ENCODE data around the gene SPTB. TPM values are rescaled to one million over a fixed set of nuclear protein-coding genes. Genes with fewer than 3 reads are reported as not detected.

SPTB gene
- total and polyA plus RNA-seq, 10 of the 15 experiments (the other 5 are each of a cell fraction or from before 2014, with no cell fraction given) = under 0.01 to 0.04 (median 0.02) TPM; not detected in 4

DNA sequence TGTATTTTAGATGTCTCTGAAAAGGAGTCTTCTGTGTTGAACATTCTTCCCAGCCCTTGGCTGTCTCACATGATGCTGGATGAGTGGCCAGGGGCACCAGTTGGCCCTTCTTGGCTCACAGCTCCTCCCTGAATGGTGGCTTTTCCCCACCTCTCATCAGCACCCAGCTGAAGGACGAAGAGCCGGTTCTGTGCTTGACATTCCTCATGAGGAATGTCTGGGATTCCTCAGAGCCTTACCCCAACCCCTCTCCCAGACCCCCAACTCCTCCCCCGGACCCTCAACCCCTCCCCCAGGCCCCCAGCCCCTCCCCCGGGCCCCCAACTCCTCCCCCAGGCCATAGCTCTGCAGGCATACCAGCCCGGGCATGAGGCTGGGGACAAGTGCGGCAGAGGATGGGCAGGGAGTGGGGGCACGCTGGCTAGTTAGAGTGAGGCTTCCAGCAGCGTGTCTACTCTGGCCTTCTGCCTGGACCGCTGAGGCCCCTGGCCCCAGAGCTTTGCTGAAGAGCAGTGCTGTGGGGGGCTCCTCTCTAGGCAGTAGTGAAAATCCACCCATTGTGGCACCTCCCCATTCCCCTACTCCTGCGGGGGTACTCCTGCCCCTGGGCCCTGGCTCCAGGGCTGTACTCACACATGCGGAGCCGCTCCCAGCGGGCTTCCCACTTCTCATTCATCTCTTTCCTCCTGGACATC is 111.2 kb downstream of the SPTB start:
- FAIRE-seq (no peak), DNase-seq (ENCODE audit: low read depth, low spot score) (no peak), ATAC-seq (no peak)
- no TSS peak for BruUV-seq (replicated peaks)
- no peak overlapping the region for H3K4me2 ChIP-seq (ENCODE audit: control insufficient read depth, insufficient read depth)
- H3K4me1 ChIP-seq (ENCODE audit: control insufficient read depth, insufficient read depth, low read length) = no peaks in the 10 kb centered on the region
- SMC1A ChIA-PET (ENCODE audit: uncharacterized antibody, unreplicated experiment) = interaction anchor here (0.6 to 1.1 kb wide), 4 partner anchors 47 to 228 kb away, joined by 3 to 4 read pairs (median 3); partner anchors contain the start of gene HSPA2
- H3K79me2 ChIP-seq (ENCODE audit: control insufficient read depth, insufficient read depth, low read length) = no peaks in the 10 kb centered on the region
- TF ChIP-seq CHD2 (IDR thresholded peaks at IDR 0.05; ENCODE audit: borderline replicate concordance, low read depth, low read length) (no peak), GABPA (IDR thresholded peaks at IDR 0.05; ENCODE audit: low read depth) (no peak), CUX1 (IDR thresholded peaks at IDR 0.05; ENCODE audit: insufficient replicate concordance, low read depth, low read length) (no peak), ZNF274 (IDR thresholded peaks at IDR 0.05; ENCODE audit: insufficient read depth, insufficient read length) (no peak), ESRRA (IDR thresholded peaks at IDR 0.05; ENCODE audit: low read length) (no peak), FOS (IDR thresholded peaks at IDR 0.05; ENCODE audit: borderline replicate concordance, extremely low read depth, insufficient read length) (no peak), CREB1 (IDR thresholded peaks at IDR 0.05; ENCODE audit: low read depth) (no peak), CBFB (IDR thresholded peaks at IDR 0.05; ENCODE audit: low read depth) (no peak), SMARCA5 (IDR thresholded peaks at IDR 0.05) (no peak), NBN (IDR thresholded peaks at IDR 0.05) (no peak)
- TF ChIP-seq, protein P1, sequence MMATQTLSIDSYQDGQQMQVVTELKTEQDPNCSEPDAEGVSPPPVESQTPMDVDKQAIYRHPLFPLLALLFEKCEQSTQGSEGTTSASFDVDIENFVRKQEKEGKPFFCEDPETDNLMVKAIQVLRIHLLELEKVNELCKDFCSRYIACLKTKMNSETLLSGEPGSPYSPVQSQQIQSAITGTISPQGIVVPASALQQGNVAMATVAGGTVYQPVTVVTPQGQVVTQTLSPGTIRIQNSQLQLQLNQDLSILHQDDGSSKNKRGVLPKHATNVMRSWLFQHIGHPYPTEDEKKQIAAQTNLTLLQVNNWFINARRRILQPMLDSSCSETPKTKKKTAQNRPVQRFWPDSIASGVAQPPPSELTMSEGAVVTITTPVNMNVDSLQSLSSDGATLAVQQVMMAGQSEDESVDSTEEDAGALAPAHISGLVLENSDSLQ (IDR thresholded peaks at IDR 0.05) = no peak
- TF ChIP-seq, protein P2, sequence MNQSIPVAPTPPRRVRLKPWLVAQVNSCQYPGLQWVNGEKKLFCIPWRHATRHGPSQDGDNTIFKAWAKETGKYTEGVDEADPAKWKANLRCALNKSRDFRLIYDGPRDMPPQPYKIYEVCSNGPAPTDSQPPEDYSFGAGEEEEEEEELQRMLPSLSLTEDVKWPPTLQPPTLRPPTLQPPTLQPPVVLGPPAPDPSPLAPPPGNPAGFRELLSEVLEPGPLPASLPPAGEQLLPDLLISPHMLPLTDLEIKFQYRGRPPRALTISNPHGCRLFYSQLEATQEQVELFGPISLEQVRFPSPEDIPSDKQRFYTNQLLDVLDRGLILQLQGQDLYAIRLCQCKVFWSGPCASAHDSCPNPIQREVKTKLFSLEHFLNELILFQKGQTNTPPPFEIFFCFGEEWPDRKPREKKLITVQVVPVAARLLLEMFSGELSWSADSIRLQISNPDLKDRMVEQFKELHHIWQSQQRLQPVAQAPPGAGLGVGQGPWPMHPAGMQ (IDR thresholded peaks at IDR 0.05; ENCODE audit: borderline replicate concordance) = no peak
- POLR2A ChIA-PET = no interaction called here
- no peaks in the 10 kb centered on the region for H3K36me3 ChIP-seq (ENCODE audit: control insufficient read depth in 2 of 2, insufficient read depth in 2 of 2, low read length in 1 of 2)
- H3K4me3 ChIP-seq = no peak overlapping the region
- H3K9me3 ChIP-seq (replicated peaks; ENCODE audit: control insufficient read depth, insufficient read depth, low read length) = no peaks in the 10 kb centered on the region
- in situ Hi-C loops (cut with MboI) = loop anchor here (10.0 kb wide), 1 partner anchor 424 kb away; no protein-coding TSS in a partner anchor
- H4K20me1 ChIP-seq (ENCODE audit: control insufficient read depth, insufficient read depth) = no peaks in the 10 kb centered on the region
- RAD21 ChIA-PET (ENCODE audit: unreplicated experiment) = interaction anchor here (1.2 to 1.4 kb wide), 2 partner anchors 96 to 98 kb away, joined by 3 to 4 read pairs; no protein-coding TSS in a partner anchor
- no peak overlapping the region for H3K27ac ChIP-seq (ENCODE audit: control insufficient read depth, insufficient read depth)
- H2AFZ ChIP-seq (ENCODE audit: control insufficient read depth, low read depth, low read length) = no peak overlapping the region
- WGBS (ENCODE audit: insufficient coverage, insufficient replicate concordance, low lambda C conversion rate, missing lambda C conversion rate) = 31% methylated on average over 12 of the region's 13 CpGs
- CTCF ChIA-PET = interaction anchor here (0.9 to 7.2 kb wide), 3 partner anchors 14 to 123 kb away, joined by 3 to 69 read pairs (median 6); no protein-coding TSS in a partner anchor
- no peaks in the 10 kb centered on the region; a peak in 1 of 4 replicates for H3K27me3 ChIP-seq (replicated peaks in 1 of 2; ENCODE audit: control insufficient read depth in 2 of 2, insufficient read depth in 2 of 2, low read length in 1 of 2)
- intact Hi-C loops (cut with micrococcal nuclease; ENCODE audit: unreplicated experiment) = loop anchor here (10.0 kb wide), 1 partner anchor 424 kb away; no protein-coding TSS in a partner anchor
- H3K9ac ChIP-seq (ENCODE audit: control insufficient read depth, insufficient read depth, low read length) = no peak overlapping the region
